GM13976 (cell line): ENCODE data around the gene SFRP5.

Experiments
- DNase-seq: peaks from one replicate; pipeline ENCODE4 v3.0.0; 2012; ENCODE audit warnings: low spot score
- in situ Hi-C: fragments of 300-500 bp; cut with MboI; formaldehyde crosslinking; loops from one replicate; pipeline ENCODE4 v1.12.0; 2022; ENCODE audit warnings: low sequenced_read_pairs, mixed read lengths, inconsistent platforms; ENCODE audit not compliant: unreplicated experiment
- TF ChIP-seq, protein P1 (sequence below): IDR thresholded peaks from 2 replicates; pipeline ENCODE4 v1.5.1; 2012; ENCODE audit warnings: borderline replicate concordance, mild to moderate bottlenecking; ENCODE audit not compliant: insufficient read depth; ENCODE audit errors: extremely low read depth, missing control alignments, control extremely low read depth

The SFRP5 gene

DNA sequence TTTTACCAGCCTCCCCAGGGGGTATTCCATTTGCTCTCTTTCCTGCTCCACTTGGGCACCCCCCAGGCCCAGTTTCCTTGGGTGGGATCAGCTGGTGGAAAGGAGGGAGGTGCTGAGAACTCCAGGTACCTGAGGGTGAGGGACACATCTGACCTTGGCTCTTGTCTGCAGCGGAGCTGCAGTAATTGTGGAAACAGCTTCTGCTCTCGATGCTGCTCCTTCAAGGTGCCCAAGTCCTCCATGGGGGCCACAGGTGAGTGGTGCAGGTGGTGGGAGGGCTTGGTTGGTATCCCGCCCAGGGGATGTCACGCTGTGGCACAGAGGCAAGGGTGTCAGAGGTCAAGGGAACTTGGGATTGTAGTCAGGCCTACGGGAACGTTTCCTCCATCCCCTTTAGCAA is 14.3 kb downstream of the SFRP5 start:
- in situ Hi-C loops = no loop called here
- TF ChIP-seq, protein P1, sequence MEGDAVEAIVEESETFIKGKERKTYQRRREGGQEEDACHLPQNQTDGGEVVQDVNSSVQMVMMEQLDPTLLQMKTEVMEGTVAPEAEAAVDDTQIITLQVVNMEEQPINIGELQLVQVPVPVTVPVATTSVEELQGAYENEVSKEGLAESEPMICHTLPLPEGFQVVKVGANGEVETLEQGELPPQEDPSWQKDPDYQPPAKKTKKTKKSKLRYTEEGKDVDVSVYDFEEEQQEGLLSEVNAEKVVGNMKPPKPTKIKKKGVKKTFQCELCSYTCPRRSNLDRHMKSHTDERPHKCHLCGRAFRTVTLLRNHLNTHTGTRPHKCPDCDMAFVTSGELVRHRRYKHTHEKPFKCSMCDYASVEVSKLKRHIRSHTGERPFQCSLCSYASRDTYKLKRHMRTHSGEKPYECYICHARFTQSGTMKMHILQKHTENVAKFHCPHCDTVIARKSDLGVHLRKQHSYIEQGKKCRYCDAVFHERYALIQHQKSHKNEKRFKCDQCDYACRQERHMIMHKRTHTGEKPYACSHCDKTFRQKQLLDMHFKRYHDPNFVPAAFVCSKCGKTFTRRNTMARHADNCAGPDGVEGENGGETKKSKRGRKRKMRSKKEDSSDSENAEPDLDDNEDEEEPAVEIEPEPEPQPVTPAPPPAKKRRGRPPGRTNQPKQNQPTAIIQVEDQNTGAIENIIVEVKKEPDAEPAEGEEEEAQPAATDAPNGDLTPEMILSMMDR = no peak
- DNase-seq = no peak

DNA sequence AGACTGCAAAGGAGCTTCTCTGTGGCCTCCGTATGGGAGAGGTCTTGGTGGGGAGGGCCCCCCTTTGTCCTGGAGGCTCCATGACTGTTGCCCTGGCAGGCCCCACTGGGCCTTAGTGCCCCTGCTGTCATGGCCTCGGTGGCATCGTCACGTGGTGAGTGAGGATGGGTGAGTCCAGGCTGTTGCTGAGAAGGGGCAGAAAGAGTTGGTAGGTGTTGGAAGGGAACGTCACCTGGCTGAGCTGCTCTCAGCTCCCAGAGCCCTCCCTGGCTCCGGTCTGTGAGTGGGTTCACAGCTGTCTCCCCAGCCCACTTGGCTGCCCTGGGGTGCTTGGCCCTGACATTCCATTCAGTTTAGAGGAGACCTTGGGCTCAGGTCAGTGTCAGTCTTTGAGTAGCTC is 16.1 kb downstream of the SFRP5 start:
- in situ Hi-C loops = no loop called here
- DNase-seq = no peak
- TF ChIP-seq, protein P1 = no peak

DNA sequence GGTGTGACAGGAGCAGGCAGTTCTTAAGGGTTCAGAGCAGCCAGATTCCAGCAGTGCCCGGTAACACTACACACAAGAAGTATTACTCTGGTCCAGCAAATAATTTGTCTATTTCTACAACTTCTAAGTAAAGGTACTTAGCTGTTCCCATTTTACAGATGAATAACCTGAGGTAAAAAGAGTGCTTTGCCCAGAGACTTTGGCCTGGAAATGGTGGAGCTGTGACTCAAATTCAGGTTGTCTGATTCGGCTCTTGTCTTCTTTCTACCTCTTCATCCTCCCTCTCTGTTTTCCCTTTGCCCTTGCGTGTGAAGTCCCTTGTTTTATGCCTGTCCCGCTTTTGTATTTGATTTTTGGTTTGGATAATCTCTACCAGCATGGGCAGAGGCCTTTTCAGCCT is 17.1 kb downstream of the SFRP5 start:
- no peak for DNase-seq
- in situ Hi-C loops = no loop called here
- TF ChIP-seq, protein P1 = no peak

DNA sequence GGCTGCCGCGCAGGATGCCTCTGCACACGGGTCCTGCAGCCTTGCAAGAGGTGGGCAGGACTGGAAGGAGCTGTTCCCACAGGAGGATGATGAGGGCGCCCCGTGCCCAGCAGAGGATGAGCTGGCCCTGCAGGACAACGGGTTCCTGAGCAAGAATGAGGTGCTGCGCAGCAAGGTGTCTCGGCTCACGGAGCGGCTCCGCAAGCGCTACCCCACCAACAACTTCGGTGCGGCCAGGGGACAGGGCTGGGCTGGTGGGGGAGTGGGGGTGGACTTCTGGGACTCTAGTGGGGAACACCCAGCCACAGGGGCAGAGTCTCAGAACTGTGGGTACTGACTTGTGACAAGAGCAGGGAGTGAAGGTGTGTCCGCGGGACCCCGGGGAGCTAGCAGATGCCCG is 18.8 kb downstream of the SFRP5 start:
- TF ChIP-seq, protein P1 = no peak
- in situ Hi-C loops = no loop called here
- DNase-seq = no peak

DNA sequence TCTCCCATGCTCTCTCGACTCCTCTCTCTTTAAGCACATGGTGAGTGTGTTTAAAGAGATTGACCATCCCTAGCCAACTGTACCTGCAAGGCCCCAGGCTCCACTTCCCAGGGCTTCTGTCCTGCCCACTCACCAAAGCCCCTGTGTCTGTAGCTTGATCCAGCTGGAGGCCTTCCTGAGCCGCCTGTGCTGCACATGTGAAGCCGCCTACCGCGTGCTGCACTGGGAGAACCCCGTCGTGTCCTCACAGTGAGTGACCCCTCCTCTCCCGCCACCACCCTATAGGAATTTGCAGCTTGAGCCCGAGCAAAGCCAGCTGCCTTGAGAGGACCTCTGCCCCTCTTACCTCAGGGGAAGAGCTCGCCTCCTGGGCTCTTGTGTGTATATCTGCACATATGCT is 23.7 kb downstream of the SFRP5 start:
- in situ Hi-C loops = no loop called here
- DNase-seq = no peak
- TF ChIP-seq, protein P1 = no peak

DNA sequence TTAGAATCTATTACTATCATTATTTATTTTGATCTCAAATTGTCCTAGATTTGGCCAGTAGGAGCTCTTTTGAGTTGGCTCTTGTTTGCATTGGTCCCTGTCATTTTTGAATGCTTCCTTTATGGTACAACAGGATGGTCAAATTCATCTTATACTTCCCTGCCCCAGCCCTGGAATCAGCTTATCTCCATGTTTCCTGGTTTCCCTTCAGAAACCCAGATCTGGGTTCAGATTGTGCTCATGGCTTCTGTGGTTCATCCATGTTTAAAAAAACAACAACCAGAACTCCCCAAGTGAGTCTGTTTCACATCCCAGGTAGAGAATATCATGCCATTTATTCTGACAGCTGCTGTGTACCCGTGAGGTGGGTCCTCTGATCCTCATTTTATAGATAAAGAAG is 24.2 kb downstream of the SFRP5 start:
- TF ChIP-seq, protein P1 = no peak
- in situ Hi-C loops = no loop called here
- no peak for DNase-seq

DNA sequence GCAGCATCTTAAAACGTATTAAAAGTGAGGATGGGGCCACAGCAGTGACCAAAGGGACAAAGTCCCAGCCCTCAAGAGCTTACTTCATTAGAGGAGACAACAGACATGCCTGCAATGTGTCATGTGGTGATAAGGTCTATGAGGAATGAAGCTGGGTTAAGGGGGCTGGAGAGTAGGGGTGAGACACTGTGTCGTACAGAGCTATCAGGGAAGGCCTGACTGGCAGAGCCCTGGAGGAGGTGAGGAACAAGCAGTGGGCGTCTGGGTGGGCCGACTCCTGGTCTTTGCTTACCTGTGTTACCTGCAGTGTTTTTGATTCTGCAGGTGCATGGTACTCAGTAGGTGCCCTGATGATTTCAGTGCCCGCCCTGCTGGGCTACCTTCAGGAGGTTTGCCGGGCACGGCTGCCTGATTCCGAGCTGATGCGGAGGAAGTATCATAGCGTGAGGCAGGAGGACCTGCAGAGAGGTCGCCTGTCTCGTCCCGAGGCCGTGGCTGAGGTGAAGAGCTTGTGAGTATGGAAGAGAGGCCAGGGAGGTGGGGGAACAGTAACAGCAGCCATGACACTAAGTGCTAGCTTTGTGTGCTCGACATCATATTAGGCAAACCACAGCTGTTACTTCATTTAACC is 27.3 kb downstream of the SFRP5 start:
- in situ Hi-C loops = no loop called here
- TF ChIP-seq, protein P1 = no peak
- no peak for DNase-seq
